Hepatocyte (in vitro differentiated cells): ENCODE data around the gene VRK2. TPM values are rescaled to one million over a fixed set of nuclear protein-coding genes. Genes with fewer than 3 reads are reported as not detected.

Source experiments
- DNase-seq: peaks from one replicate; pipeline ENCODE4 v3.0.0-alpha.2; 2016; ENCODE audit warnings: low spot score
- H2AFZ ChIP-seq: fragments of 200-600 bp; sonication (generic); 2 replicates; pipeline ENCODE4 v1.6.0; 2016; ENCODE audit warnings: antibody characterized with exemption, mild to moderate bottlenecking
- H3K27ac ChIP-seq: fragments of 200-600 bp; sonication (generic); 2 replicates; pipeline ENCODE4 v1.5.1; 2016; ENCODE audit warnings: mild to moderate bottlenecking
- H3K27me3 ChIP-seq: fragments of 200-600 bp; sonication (generic); 2 replicates; pipeline ENCODE4 v1.6.1; 2016
- H3K36me3 ChIP-seq: fragments of 200-600 bp; sonication (generic); replicated peaks from 2 replicates; pipeline ENCODE4 v1.5.1; 2016; ENCODE audit warnings: low read depth; ENCODE audit not compliant: insufficient read depth
- H3K4me1 ChIP-seq: fragments of 200-600 bp; sonication (generic); 2 replicates; pipeline ENCODE4 v1.5.1; 2016; ENCODE audit warnings: mild to moderate bottlenecking, moderate library complexity; ENCODE audit not compliant: insufficient read depth
- H3K4me2 ChIP-seq: fragments of 200-600 bp; sonication (generic); 2 replicates; pipeline ENCODE4 v1.6.0; 2016
- H3K4me3 ChIP-seq: fragments of 200-600 bp; sonication (generic); 2 replicates; pipeline ENCODE4 v1.5.1; 2016; ENCODE audit warnings: mild to moderate bottlenecking
- H3K79me2 ChIP-seq: fragments of 200-600 bp; sonication (generic); 2 replicates; pipeline ENCODE4 v1.6.0; 2017; ENCODE audit warnings: mild to moderate bottlenecking
- H3K9me2 ChIP-seq: fragments of 200-600 bp; sonication (generic); replicated peaks from 2 replicates; pipeline ENCODE4 v1.6.0; 2017; ENCODE audit warnings: mild to moderate bottlenecking; ENCODE audit not compliant: insufficient read depth
- H3K9me3 ChIP-seq: fragments of 200-600 bp; sonication (generic); 2 replicates; pipeline ENCODE4 v1.5.1; 2016; ENCODE audit warnings: low read depth, mild to moderate bottlenecking
- H4K20me1 ChIP-seq: fragments of 200-600 bp; sonication (generic); 2 replicates; pipeline ENCODE4 v1.6.0; 2016; ENCODE audit warnings: mild to moderate bottlenecking; ENCODE audit not compliant: insufficient read depth, poor library complexity, severe bottlenecking
- CTCF ChIP-seq: fragments of 200-600 bp; sonication (generic); IDR thresholded peaks from 2 replicates; pipeline ENCODE4 v1.5.1; 2016; ENCODE audit warnings: antibody characterized with exemption, mild to moderate bottlenecking; ENCODE audit not compliant: poor library complexity
- EZH2 ChIP-seq: fragments of 200-600 bp; sonication (generic); IDR thresholded peaks from 2 replicates; pipeline ENCODE4 v1.6.1; 2016; ENCODE audit warnings: antibody characterized with exemption, mild to moderate bottlenecking, borderline replicate concordance
- EZH2phosphoT487 ChIP-seq: fragments of 200-600 bp; sonication (generic); IDR thresholded peaks from one replicate; pipeline ENCODE4 v1.6.1; 2018; ENCODE audit warnings: antibody characterized with exemption, mild to moderate bottlenecking, low read depth, moderate library complexity; ENCODE audit not compliant: unreplicated experiment, severe bottlenecking
- whole genome bisulfite sequencing: methylation state at CpG from one replicate; pipeline ENCODE4 v1.1.6; 2016; ENCODE audit warnings: low lambda C conversion rate; ENCODE audit errors: missing lambda C conversion rate; 5-methylcytosine and 5-hydroxymethylcytosine counted together
- polyA plus RNA-seq: library from polyadenylated mRNA; unstranded; fragments of >200 nt; fragmentation: Nextera tagmentation; extraction: Ambion mirVana; gene quantifications from 2 replicates; pipeline ENCODE4 v1.2.1, GENCODE V29; 2016
- total RNA-seq: library from RNA; depleted of rRNA; stranded (reverse); fragments of >200 nt; gene quantifications from 2 replicates; pipeline ENCODE4 v1.2.3, GENCODE V29; 2014

Gene VRK2
- total and polyA plus RNA-seq, 2 experiments from 2014 or later = 16.5 to 19.3 TPM

- no peaks in the 10 kb centered on the region for H3K4me1 ChIP-seq
- DNase-seq = no peak
- 82% methylated on average over 2 of the region's 2 CpGs for WGBS
- H3K79me2 ChIP-seq = no peaks in the 10 kb centered on the region
- no peak overlapping the region for H3K4me2 ChIP-seq
- no peak overlapping the region for H3K4me3 ChIP-seq
- no peak for TF ChIP-seq CTCF
- no peak for TF ChIP-seq EZH2phosphoT487
- TF ChIP-seq EZH2 = no peak
- no peaks in the 10 kb centered on the region for H4K20me1 ChIP-seq
- H3K9me3 ChIP-seq = no peaks in the 10 kb centered on the region
- no peak overlapping the region for H2AFZ ChIP-seq
- H3K27me3 ChIP-seq = no peaks in the 10 kb centered on the region
- H3K9me2 ChIP-seq = no peaks in the 10 kb centered on the region
- no peaks in the 10 kb centered on the region for H3K36me3 ChIP-seq
- no peak overlapping the region for H3K27ac ChIP-seq
Measured at GRCh38 chr2:58194458-58194857, 147.9 kb downstream of the VRK2 start.

GRCh38 chr2:58195662-58196061 lies 149.1 kb downstream of the VRK2 start:
- H3K9me3 ChIP-seq = no peaks in the 10 kb centered on the region
- no peaks in the 10 kb centered on the region for H3K79me2 ChIP-seq
- H3K4me3 ChIP-seq = no peak overlapping the region
- H3K4me1 ChIP-seq = no peaks in the 10 kb centered on the region
- H4K20me1 ChIP-seq = no peaks in the 10 kb centered on the region
- H3K4me2 ChIP-seq = no peak overlapping the region
- no peaks in the 10 kb centered on the region for H3K36me3 ChIP-seq
- DNase-seq = no peak
- no peak overlapping the region for H3K27ac ChIP-seq
- H3K9me2 ChIP-seq = no peaks in the 10 kb centered on the region
- TF ChIP-seq EZH2phosphoT487 = no peak
- TF ChIP-seq EZH2 = no peak
- no peak for TF ChIP-seq CTCF
- H3K27me3 ChIP-seq = no peaks in the 10 kb centered on the region
- WGBS = 94% methylated on average over 1 of the region's 1 CpG
- no peak overlapping the region for H2AFZ ChIP-seq

GRCh38 chr2:58197894-58198293 lies 151.3 kb downstream of the VRK2 start:
- H3K4me2 ChIP-seq = no peak overlapping the region
- H3K79me2 ChIP-seq = no peaks in the 10 kb centered on the region
- no peak for DNase-seq
- no peaks in the 10 kb centered on the region for H3K4me1 ChIP-seq
- TF ChIP-seq EZH2 (no peak), CTCF (no peak), EZH2phosphoT487 (no peak)
- H3K9me2 ChIP-seq = no peaks in the 10 kb centered on the region
- H3K27ac ChIP-seq = no peak overlapping the region
- H3K27me3 ChIP-seq = no peaks in the 10 kb centered on the region
- H3K9me3 ChIP-seq = no peaks in the 10 kb centered on the region
- H3K4me3 ChIP-seq = no peak overlapping the region
- no peaks in the 10 kb centered on the region for H4K20me1 ChIP-seq
- H2AFZ ChIP-seq = no peak overlapping the region
- WGBS = 95% methylated on average over 2 of the region's 2 CpGs
- H3K36me3 ChIP-seq = no peaks in the 10 kb centered on the region

GRCh38 chr2:58202404-58202803 lies 155.8 kb downstream of the VRK2 start:
- H3K4me2 ChIP-seq = no peak overlapping the region
- TF ChIP-seq CTCF = no peak
- no peak for TF ChIP-seq EZH2phosphoT487
- TF ChIP-seq EZH2 = no peak

More at GRCh38 chr2:58202404-58202803, 155.8 kb downstream of the VRK2 start:
- no peak overlapping the region for H3K4me3 ChIP-seq
- H4K20me1 ChIP-seq = no peaks in the 10 kb centered on the region
- H3K9me3 ChIP-seq = no peaks in the 10 kb centered on the region
- WGBS = 78% methylated on average over 1 of the region's 1 CpG
- no peak for DNase-seq
- no peaks in the 10 kb centered on the region for H3K27me3 ChIP-seq
- H3K9me2 ChIP-seq = no peaks in the 10 kb centered on the region
- H3K27ac ChIP-seq = no peak overlapping the region
- H3K36me3 ChIP-seq = no peaks in the 10 kb centered on the region
- H3K4me1 ChIP-seq = peaks cover 13% of the 10 kb centered on the region
- no peaks in the 10 kb centered on the region for H3K79me2 ChIP-seq
- no peak overlapping the region for H2AFZ ChIP-seq
